ENCODE data around the gene AADACL3.

- TF ChIP-seq CTCF (IDR thresholded peaks at IDR 0.05; ENCODE audit: control extremely low read depth in 1 of 3, insufficient read depth in 1 of 3, low read depth in 1 of 3, low read length in 3 of 3) (no peak), CHD1 (IDR thresholded peaks at IDR 0.05; ENCODE audit: low read depth, low read length) (no peak), TEAD4 (IDR thresholded peaks at IDR 0.05; ENCODE audit: low read depth, low read length) (no peak), TAF1 (IDR thresholded peaks at IDR 0.05; ENCODE audit: low read depth, low read length) (no peak), EZH2 (IDR thresholded peaks at IDR 0.05; ENCODE audit: low read depth, low read length, severe bottlenecking) (no peak), HDAC6 (IDR thresholded peaks at IDR 0.05; ENCODE audit: low read depth, low read length) (no peak), POLR2A (IDR thresholded peaks at IDR 0.05; ENCODE audit: control extremely low read depth in 1 of 2, low read depth in 2 of 2, low read length in 2 of 2) (no peak), BACH1 (IDR thresholded peaks at IDR 0.05; ENCODE audit: low read length) (no peak)
These were observed 56.6 kb downstream of the AADACL3 start for GRCh38 chr1:12772520-12772919.
